NOMO-1 (cell line): ENCODE results near the gene BRPF3.

Experiments
- DNase-seq, 2 experiments: peaks; one replicate each; lab custom pipeline; 2025; ENCODE audit not compliant: unreplicated experiment in 2 of 2; lab: John Stamatoyannopoulos, UW

Gene BRPF3

DNA sequence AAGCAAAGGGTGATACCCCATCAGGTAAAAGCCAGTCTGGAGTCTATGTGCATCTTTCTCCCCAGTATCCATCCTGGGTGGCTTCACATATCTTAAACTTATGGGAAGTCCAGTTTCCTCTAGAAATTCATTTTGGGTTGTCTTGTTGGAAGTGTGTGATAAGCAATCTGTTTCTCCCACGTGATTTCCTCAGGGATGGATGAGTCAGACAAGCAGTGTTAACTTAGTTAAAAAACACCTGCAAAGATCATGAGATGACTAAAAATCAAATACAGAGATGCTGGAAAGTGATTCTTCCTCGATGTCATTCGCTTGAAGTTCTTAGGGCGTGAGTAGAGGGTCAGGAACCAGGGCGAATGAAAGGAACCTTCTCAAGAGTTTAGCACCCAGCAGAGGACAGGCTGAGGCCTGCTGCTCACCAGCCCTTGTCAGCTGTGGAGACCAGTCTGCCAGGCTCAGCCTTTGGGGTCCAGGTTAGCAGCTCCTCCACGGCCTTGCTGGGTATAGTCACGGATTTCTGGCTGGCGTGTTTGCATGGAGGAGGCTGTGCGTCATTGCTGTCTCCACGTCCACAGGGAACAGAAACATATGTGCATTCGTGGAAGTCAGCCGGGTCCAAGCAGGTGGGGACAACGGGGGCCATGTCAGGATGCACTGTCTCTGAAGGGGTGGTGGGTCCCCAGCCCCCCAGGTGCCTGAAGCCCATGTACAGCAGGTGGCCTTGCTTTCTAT is 70.5 kb downstream of the BRPF3 start:
- DNase-seq = no peak

DNA sequence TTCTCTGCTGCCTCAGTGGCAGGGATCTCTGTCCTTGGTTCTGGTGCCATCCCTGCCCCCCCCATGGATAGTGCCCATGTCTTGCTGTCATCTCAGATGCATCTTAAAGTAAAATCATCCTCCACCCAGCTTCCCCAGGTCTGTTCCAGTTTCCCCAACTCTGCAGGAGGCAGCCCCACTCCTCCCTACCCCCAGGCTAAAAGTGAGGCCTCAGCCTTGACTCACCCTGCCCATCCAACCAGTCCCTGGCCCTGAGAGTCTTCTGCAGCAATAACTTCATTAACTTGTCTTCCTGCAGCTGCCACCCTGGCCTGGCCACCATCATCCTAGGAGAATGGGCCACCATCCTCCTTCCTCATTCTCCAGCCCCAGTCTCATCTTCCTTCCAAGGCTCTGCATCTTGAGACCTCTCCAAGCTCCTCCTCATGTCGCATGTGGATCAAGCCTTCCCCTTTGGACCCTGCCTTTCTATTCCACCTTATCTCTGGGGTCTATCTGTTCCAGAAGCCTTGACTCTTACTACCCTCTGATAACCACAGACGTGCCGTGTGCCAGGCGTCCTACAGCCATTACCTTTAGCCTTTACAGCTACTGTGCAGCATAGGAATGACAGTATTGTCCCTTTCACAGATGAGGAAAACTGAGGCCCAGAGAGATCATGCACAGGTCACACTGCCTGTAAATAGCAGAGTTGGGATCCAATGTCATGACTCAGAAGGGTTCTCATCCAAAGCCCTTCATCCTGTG is 71.4 kb downstream of the BRPF3 start:
- no peak for DNase-seq

DNA sequence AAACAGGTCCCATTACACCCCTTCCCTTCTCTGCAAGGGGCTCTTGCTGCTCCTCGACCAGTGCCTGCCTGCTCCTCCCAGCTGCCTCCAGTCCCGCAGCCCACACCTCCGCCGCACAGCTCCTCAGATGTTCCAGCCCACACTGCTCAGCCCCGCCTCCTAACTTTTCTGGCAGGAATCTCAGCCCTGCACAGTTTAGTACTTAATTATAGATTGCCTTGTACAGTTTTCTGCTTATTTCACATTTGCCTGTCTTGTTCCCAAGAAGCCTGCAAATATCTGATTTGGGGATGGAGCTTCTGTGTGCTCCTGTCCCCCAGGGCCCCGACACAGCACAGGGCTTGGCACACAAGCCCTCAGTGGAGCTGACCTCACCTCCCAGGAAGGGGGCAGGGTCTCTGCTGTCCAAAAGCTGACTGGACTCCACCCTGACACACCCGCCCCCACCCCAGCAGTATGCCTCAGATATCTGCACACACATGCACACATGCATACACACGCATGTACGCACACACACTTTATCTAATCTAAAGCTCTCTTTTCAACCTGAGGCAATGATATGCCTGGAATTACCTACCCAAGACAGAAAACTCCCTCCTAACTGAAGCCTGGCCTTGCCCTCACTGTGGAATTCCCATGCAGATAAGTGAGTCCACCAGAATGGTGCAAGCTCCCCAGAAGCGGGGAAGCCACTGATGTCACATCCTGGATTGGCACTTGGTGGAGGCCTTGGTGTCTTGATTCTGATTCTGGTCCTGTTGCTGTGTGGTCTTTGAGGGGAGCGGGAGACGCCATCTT is 72.1 kb downstream of the BRPF3 start:
- DNase-seq = no peak

DNA sequence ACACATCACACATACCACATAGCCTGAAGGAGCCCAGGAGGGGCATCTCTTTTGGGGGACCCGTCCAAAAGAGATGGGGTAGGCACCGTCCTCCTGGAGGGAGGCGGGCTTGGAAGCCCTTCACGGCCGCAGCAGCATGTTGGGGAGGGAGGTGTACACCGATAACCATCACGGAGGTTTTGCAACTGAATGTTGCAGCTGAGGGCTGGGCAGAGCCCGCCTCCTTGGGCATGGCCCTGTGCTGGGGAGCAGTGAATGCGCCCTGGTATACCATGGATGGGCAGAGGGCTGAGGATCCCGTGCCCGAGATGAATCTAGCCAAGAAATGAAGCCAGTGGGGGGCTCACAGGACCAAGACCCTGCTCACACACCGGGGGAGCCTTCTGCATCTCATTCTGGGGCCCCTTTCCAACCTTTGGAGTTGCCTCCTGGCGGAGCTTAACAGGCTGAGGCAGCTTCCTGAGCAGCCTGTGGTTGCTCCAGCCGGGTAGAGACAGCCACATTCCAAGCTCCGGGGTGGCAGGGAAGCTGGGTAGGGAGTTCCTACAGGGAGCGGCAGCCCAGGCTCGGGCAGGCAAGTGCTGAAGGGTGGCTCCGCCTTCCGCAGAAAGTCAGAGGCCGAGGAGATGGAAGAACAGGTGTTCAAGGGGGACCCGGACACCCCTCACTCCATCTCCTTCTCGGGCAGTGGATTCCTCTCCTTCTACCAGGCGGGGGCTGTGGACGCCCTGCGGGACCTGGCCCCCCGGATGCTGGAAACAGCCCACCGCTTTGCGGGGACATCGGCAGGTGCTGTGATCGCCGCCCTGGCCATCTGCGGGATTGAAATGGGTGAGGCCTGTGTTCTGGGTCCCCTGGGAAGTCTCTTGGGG is 73.5 kb downstream of the BRPF3 start, which contains the start of gene PNPLA1:
PNPLA1 (plus strand) TSS at position 227 of the 872 bp plus-strand sequence; CDS start at position 627, 400 bp downstream.
- no peak for DNase-seq

DNA sequence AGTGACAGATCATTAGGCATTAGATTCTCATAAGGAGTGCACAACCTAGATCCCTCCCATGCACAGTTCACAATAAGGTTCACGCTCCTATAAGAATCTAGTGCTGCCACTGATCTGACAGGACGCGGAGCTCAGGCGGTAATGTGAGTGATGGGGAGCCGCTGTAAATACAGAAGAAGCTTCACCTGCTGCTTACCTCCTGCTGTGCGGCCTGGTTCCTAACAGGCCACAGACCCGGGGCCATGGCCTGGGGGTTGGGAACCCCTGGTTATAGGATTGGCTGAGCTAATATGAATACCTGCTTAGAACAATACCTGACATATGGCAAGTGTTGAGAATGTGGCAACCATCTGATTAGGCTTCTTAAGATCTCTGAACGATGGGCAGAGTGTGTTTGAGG is 75.7 kb downstream of the BRPF3 start:
- no peak for DNase-seq

DNA sequence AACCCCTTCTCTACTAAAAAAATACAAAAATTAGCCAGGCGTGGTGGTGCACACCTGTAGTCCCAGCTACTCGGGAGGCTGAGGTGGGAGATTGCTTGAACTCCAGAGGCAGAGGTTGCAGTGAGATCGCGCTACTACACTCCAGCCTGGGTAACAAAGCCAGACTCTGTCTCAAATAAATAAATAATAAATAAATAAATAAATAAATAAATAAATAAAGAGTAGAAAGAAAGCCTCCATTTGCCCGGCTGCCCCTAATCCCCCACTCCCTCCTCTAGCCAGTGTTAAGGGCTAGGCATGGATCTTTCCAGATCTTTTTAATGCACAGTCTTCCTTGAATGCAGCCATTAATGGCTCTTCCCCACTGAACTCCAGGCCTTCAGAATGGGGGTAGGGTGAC is 76.5 kb downstream of the BRPF3 start:
- no peak for DNase-seq

DNA sequence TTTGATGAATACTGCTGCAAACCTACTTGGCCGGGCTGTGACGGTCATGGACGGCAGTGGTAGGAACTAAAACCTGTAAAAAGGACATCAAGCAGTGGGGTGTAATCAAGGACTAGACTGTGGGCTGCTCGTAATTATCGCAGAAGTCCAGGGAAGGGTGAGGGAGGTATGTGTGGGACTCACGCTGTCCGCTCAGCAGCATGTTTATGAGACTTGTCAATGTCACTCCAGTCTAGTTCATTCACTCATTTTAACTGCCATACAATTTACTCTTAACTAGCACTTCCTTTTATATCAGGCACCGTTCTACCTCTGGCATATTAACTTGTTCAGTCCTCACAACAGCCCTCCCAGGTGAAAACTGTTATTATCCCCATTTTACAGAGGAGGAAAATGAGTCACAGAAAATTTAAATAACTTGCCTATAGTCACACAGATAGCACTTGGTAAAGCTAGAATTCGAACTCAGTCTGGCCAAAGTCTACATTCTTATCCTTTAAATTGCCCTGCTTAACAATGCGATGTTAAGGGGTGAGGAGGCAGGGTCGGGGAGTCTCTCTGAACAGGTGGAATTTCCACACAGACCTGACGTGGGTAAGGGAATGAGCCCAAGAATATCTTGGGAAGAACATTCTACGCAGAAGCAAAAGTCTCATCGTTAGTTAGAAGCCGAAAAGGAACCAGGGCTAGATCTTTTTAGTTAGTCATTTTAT is 77.4 kb downstream of the BRPF3 start:
- no peak for DNase-seq

DNA sequence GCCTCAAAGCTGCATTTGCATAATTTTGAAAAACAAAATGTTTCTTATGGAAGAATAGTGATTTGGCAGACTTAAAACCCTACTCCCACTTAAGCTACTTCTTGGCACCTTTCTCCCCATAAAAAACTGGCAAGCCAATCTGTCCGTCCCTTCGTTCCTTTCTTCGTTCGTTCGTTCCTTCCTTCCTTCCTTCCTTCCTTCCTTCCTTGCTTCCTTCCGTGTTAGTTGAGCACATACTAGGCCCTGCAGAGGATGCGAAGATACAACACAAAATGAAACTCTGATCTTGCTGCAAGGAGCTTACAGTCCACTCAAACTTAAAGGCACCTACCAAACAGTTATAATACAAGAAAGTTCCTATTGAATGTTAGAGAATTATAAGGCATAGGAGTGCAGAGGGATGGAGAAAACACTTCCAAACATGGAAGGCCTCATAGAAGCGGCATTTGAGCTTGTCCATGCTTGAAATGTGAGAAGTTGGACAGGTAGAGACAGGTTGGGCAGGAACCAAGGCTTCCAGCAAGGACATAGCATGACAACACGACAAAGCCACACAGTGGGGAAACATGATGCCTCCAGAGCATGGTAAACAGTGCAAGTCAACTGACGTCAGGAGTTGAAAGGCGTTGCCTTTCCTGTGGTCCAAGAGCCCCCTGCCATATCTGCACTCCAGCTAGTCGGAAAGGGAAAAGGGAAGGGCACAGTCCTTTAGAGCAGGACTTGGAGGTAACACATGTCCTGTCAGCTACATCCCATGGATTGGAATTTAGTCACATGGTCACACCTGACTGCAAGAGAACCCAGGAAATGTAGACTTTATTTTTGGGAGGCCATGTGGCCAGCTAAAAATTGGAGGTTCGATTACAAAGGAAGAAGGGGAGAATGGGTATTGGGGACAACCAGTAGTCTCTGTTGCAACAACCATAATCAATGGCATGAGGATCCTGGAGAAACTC is 80.3 kb downstream of the BRPF3 start:
- DNase-seq = no peak

DNA sequence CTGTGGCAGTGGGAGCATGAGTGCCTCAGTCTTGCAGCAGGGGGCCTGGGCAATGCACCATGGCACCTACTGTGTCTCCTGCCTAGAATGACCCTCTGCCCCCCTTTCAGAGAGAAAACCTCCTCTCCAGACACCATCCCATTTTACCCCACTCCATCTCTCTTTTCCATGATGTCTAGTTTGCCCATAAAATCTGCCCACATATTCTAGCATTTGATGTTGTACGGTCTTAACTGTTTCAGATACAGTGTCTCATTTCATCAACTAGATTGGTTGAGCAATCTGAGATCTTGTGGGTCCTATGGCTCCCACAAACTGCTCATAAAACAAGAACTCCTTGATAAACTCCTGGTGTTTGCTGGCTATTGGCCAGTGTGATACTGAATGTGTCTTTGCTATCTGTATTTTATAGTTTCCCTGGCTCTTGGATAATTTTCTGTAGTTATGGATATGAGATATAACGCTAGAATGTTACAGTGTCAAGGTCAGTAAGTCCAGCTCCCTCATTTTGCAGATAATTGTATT is 81.5 kb downstream of the BRPF3 start:
- DNase-seq = no peak

DNA sequence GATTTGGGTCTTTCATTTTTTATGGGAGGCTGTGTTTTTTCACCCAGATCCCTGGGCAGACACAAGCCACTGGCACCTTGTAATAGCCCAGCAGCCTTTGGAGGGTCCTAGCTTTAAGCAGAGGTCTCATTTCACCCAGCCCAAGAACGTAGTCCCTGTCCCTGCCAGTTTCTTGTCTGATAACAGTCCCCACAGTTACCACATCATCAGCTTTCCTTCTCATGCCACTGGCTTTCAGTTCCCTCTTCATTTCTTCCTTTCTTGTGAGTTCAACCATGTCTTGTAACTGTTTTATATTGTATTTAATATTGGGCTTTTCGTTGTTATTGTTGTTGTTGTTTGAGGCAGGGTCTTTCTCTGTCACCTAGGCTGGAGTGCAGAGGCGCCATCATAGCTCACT is 83.9 kb downstream of the BRPF3 start:
- peak; percentile 46 to 80 for DNase-seq

DNA sequence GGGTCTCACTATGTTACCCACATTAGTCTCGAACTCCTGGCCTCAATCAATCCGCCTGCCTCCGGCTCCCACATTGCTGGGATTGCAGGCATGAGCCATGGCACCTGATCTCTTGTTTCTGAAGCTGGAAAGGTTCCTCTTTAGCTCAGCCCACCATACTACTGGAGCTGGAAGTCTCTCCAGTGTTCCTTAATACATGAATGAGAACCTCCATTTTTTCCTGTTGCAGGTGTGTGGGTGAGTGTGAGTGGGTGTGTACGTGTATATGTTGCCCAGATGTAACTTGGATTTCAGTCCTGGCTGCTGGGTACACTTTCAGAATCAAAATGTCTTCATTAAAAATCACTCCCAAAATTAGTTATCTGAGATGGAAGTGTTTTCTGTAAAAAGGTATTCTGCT is 84.4 kb downstream of the BRPF3 start:
- DNase-seq = no peak
